Stimulated activated CD8-positive, alpha-beta memory T cell treated with anti-CD3 and anti-CD28 coated beads, Interleukin-4, amount 100 ng/mL, for 4 hours (primary cell): ENCODE data around the gene ASB18.

Experiments used
- DNase-seq, 2 donors: peaks; one replicate each; pipeline ENCODE4 v3.0.0-alpha.2; 2020; ENCODE audit warnings: low read depth in 2 of 2, low spot score in 1 of 2

Gene ASB18

DNA sequence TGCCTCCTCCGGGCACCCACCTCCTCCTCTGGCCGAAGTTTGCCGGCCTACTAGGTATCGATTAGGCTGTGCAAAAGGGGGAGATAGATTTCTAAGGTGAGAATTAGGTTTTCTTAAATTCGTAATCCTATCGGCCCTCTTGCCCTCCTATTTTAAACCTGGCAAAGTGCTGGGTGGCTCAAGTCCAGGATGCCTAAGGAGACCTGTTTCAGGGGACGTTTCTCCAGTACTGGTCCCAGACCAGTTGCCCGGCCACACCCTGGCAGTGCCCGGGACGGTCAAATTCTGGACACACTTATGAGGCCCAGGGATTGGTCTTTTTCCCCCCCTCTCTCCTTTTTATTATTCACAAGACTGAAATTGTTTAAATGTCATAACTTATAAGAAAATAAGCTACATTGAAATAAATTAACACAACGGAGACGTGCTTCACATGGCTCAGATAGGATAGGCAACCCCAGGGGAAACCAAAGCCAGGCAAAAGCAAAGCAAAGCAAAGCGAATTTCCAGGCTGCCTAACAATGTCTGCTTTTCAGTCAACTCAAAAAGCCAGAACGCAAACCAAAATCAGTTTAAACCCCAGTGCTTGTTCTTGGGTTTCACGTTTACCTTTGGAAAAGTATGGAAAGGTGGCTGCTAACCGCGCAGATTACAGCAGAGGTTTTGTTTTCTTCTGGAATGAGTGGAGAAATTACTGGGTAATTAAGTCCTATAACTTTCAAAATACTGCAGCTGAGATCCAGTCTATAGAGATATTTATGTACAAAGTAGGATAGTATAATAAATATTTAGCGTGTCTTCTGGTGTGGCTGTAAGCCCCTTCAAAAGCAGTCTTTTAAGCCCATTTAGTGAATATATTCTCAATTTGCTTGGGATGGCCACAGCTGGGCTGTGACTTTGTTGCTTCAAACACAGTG is 99.0 kb downstream of the ASB18 start:
- no peak for DNase-seq

DNA sequence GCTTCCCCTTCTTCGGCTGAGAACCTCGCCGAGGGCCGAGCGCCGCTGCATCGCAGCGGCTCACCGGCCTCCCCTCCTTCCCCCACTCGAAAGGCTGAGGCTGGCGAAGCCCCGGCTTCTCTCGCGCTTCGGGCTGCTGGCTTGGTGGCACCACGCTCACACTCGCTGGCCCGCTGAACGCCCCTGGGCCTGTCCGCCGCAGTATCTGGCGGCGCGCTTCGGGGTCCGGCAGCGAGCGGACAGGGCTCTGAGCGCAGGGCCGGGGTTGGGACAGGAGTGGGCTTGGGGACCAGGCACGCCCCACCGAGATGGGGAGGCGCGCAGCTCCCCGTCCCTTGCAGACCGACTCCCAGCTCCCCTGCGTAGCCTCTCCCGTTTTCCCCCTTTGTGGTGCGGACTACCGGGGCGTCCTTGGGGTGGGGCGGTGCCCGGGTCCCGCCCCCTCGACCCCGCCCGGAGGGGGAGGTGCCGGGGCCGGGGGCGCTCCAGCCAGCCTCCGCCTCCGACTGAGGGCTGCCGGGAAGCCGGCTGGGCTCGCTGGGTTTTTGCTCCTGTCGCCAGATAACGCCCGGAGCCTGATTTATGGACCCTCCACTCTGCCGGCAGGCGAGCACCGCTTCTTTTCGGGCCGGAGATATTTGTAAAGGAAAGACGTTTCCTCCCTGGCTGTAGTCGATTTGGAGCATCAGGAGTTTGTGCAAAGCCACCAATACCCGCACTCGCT is 99.8 kb downstream of the ASB18 start:
- DNase-seq = no peak

DNA sequence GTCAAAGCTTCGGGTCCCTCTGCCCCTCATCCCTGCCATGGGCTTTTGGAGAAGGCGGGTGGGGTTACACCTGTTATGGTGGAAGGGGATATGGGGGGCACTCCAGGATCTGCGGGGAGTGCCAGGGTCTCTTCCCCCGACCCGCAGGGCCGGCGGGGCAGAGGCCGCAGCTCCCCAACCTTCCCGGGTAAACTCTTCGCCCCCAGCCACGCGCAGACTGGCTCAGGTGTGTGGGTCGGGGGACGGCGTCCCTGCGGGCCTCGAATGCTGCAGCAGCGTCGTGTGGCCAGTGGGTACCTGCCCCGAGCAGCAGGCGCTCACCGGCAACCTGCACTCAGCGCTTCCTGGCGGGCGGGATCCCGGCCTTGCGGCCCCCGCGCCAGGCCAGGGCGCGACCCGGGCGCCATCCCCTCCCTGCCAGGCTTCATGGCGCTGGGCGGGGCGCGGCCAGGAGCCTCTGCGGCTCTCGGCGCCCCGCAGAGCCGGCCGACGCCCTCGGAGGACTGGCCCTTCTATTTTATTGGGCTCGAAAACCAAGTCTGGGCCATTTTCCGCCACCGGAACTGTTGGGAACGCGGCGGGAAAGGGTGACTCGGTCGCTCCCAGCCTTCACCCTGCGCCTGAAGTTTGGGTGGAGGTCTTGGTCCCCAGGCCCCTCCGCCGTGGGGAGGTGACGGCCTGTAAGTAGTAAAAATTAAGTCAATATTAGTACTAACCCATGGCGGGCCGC is 100.6 kb downstream of the ASB18 start:
- no peak for DNase-seq

DNA sequence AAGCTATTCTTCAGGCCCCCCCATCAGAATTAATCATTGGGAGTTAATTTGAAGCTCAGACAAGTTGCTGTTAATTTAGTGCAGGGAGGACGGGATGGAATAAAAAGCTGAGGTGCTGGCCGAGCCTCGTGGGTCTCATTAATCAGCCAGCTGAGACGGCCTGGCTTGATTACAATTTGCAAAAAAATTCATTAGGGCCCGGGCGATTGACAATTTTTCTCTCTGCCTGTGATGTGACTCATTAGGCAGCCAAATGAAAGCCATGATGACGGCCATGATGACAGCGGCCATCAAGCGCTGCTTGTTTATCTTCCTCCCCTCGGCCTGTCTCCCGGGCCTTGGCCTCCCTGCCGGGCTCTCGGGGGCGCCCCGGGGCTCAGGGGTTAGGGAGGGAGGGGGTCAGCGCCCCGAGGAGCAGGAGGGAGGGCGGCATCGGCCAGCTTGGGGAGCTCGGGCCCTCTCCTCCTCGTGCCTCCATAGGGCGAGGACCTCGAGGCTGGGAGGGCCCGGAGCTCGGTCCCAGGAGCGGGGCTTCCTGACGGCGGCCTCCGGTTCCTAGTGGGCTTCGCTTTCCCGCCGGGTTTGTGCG is 101.2 kb downstream of the ASB18 start:
- DNase-seq = no peak

DNA sequence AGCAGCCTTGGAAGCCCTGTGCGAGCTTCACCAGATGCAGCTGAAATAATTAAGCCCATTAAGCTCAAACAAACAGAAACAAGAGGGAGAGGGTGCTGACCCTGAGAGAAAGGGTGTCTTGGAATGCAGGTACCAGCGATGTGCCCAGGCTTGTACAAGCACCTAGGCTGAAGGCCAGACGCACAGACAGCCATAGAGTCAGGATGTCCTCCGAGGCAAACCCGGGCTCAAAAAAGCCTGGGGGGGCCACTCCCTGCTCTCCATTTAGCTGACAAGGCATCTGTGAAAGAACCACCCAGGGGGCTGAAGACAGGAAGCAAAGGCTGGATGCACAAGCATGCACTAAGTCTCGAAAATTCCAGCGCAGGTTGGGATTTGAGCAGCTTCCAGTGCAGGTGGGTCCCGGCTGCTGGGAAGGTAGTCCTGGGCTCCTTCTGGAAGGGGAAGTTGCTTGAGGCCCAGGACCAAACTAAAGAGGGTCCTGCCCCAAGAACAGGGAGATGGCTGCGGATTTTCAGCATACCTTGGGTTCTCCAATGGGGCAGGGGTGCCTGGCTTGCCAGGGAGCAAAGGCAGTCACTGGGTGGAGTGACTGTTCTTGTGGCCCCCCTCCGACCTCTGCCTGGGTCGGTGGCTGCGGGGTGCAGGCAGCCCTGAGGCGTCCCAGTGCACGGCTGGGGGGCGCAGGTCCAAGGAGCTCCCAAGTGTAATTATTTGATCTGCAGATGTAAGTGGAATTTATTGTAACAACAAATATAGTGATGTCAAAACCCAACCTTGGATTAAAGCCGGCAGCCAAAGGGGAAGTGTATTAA is 102.0 kb downstream of the ASB18 start:
- no peak for DNase-seq

DNA sequence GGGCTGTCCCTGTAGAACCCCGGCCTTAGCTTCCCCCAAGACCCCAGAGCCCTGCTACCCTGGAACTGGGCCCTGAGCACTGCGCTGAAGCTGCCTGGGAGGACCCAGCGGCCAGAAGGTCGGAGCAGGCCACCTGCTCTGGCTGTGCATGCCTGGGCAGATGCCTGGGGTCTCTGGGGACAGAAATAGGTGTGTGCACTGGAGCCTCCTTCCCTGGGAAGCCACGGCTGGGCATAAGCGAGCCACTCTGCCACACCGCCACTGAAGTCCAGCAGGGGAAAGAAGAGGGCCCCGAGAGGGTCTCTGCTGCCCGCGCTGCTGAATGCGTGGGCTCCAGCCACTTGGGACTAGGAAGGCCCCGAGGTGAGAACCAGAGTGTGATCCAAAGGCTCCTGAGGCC is 102.7 kb downstream of the ASB18 start:
- no peak for DNase-seq

DNA sequence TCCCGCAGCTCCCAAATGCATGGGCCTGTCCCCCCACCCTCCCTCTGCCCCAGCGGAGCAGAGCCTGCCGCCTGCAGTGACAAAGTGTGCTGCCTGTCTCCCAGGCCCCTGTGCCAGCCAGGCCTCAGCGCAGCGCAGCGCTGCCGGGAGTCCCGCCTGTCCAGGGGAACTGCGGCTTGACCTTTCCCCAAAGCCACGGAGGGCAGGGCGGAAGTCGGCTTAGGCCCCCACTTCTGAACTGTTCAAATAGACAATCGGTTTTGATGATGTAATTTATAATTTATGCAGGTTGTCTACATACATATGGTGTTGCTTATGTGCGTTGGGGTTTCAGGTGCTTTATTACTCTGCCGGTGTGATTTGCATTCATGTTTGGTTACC is 103.1 kb downstream of the ASB18 start:
- no peak for DNase-seq

DNA sequence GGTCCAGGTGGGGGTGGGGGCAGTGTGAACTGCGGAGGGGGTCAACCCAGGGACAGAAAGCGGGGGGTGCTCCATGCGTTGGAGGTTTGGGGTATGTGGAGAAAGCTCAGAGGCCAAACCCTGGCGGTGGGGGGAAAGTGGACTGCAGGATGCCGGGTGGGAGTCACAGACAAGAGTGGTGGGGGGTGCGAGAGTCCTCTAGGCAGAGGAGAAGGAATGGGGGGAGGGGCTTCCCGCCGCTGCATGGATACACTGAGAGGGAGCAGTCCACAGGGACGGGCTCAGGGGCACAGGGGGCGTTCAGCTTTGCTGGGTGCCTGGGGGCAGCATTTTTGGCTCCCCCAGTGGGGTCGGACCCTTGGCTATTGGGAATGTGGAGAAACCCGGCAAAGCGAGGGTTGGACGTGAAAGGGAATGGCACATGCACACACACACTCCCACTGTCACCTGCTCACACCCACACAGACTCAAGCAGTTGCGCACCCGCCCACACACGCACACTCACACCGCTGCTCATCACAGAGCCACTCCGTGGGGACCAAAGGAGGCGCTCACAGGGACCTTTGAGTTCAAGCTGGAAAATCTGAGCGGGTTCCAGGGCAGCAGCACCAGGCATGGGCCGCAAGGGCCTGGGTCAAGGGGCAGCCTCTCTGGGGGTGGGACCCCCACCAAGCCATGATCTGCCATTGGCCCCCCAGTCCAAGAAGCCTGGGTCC is 103.7 kb downstream of the ASB18 start:
- no peak for DNase-seq

DNA sequence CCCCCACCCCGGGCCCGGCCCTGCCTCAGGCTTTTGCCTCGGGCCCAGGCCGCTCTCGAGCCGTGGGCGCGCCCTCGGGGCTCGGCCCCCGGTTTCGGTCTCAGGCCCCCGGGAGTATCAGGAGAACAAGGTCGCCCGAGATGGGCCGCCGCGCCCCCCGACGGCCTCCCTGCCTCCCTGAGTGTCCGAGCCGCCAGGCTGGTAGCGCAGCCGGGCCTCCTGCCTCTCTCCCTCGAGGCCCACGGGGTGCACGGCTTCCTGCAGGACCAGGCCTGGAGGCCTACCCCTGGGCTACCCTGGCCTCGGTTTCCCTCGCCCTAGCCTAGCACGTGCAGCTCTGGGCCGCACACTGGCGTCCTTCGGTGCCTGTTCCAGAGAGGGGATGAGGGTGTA is 104.4 kb downstream of the ASB18 start:
- DNase-seq = no peak

DNA sequence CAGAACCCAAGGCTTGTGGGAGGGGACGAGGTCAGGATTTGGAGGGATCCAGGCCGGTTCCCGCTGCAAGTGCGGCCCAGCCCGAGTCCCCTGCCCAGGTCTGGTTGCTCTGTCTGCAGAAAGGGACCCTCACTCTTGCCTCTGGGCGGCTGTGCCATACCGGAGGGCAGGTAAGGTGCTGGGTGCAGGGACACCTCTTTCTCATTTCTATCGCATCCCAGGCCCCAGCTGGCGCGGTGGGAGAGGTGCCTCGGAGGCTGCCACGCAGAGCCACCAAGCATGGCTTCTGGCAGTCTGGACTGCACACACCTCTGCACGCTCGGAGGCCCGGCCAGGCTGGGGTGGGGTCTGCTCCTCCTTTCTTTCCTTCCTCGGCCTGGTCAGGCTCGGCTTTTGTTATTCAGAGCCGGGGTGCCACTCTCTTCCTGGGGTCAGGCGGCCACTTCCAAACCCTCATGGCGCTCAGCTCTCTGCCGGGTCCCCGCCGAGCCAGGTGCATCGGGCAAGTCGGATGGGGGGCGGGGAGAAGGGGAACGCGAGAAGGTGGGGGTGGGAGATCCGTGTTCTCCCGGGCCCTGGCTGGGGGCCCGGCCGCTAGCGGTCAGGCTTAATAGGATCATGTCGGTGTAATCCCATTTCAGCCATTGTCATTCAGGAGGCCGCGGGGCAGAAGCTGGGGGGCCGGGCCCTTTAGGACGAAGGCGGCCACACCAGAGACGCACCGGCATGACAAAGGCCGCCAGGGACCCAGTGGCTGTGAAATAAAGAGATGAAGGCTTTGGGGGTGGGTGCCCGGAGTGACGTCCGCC is 105.0 kb downstream of the ASB18 start:
- DNase-seq = no peak

DNA sequence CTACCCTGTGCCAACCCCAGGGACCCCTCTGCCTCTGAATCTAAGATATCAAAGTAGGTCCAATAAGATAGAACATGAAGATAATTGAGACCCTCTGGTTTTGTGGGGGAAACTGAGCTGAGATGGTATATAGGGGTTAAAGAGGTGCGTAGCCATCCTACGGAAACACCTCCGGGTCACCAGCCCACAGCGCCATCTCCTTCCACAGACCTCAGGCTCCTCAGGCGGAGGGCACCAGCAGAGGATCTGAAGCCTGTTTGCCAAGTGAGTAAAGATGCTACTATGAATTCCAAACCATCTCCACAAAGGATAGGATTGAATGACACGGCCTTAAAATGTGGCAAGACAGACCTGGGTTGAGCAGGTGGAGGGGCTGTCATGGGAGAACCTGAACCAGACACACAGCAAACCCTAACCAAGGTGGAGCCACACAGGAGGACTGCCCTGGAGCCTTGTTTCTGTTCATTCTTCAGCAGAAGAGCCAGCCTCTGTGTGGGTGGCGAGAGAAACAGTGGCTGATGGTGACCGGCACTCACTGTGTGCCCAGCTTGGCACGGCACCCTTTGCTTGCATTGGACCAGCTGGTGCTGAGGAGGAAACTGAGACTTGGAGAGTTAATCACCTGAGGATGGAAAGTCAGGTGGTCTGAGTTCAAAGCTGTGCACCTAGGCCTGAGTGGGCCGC is 106.2 kb downstream of the ASB18 start:
- DNase-seq = no peak

DNA sequence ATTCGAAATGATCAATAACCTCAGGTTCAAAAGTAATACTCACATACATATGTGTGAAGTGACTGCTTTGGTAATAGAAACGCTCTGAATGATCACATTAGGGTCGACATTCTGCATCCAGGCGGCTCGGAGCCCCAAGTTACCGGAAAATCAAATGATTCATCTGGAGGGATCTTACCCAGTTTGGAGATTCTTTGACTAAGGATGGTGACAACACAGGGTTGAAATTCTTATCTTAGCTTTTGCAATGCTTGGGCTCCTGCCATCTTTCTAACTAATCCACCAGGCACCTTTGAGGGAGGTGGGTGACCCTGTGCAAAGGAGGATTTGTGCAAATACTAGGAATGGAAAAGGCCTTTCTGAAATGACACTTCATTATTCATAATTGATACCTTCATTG is 106.8 kb downstream of the ASB18 start:
- no peak for DNase-seq

DNA sequence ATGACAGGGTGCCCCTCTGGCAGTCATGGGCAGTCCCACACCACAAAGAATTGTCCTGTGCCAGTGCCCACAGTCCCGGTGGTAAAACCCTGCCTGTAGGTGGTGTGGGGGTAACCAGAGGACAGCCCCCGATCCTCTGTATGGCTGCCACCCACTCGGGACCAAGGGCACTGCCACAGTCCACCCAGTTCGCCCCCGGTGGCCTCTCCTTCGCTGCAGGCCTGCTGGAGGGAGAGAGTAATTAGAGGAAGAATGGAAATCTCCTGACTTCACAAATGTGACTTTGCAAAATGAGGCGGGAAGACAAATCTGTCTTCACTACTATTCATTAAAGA is 107.4 kb downstream of the ASB18 start:
- DNase-seq = no peak

DNA sequence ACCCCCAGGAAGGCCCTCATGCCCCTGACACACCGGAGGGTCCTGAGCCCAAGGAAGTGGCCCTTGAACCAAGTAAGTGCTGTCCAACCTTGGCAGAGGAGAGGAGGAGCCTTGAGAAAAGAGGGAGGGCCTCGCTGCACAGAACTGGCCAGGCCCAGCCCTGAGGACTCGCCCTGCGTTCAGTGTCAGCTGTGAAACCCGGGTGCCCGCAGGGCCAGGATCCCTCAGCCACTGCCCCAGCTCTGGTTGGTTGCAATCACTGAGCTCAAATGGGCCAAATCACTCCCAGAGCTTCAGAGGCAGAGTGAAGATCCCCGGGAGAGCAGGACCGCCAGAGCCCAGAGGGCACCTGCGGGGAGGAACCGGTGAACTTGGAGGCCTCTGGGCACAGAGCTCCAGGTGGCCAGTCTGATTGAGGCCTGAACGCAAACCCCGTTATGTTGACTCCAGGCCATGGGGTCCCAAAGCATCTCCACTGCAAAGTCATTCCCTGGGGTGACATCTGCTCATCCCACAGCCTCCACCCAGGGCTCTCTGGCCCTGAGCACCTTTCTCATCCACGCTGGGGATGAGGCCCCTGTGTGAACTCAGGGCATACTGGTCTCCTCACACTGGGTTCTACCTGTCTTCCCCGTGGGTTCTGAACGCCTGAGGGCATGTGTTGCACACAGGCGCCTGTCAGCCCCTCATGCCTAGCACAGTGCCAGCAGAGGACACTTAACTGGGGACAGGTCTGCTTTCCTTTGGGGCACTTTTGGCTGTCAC is 107.9 kb downstream of the ASB18 start:
- no peak for DNase-seq

DNA sequence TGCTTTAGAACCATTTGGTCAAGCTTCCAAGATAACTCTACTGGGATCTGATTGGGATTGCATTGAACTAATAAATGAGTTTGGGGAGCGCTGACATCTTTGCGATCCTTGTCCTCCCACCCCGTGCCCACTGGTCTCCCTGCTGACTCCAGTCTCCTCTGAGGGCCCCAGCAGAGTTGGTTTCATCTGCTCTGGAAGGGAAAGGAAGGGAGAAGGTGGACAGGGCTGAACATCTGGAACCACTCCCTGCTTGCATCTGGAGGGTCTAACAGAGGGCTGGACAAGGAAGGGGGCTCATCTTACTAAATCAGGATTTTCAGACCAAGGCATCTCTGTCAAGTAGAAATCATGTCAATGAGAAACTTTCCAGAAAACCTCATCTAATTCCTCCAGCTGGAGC is 108.8 kb downstream of the ASB18 start:
- no peak for DNase-seq

DNA sequence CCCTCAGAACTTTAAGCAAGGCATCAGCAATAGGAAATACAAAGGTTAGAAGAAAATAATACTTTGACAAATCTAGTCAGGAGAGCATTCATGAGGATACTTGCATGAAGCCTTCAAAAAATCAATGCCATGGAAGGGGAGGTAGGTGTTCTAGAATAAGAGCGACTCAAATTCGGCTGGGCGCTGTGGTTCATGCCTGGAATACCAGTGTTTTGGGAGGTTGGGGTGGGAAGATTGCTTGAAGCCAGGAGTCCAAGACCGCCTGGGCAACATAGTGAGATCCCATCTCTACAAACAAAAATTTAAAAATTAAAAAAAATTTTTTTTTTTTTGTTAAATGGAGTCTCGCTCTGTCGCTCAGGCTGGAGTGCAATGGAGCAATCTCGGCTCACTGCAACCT is 117.8 kb downstream of the ASB18 start:
- DNase-seq = no peak

DNA sequence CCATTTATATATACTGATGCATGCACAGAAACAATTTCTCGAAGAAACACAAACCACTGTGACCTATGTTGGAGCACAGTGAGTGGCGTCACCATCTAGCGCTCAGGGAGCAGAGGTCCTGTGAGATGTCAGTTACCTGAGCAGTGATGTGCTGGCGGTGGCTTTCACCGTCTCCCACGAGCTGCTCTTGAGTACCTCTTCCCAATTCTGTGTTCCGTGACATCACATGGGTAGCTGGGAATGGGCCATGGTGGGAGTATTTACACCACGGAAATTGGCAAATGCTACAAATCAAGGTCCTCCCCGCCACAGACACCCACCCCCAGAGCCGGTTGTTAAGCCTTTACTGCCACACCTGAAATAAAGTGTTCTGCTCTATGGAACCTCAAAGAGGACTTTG is 120.4 kb downstream of the ASB18 start:
- DNase-seq = no peak
